Spinal cord (tissue), 10 donors: Measurements from ENCODE around the gene RAD51B. TPM values are rescaled to one million over a fixed set of nuclear protein-coding genes. Genes with fewer than 3 reads are reported as not detected.
"Not testable (repeated sequence)": the region's sequence is repeated elsewhere in the genome, so short reads cannot be mapped to it uniquely, and the experiment has no call there.

Experiments used
- DNase-seq, 6 donors: peaks; one replicate each; pipeline versions ENCODE4 v3.0.0 to v3.0.0-alpha.2; 2013 to 2015; ENCODE audit warnings: low spot score in 6 of 6, low read depth in 4 of 6
- H3K27ac ChIP-seq: one replicate; pipeline ENCODE4 v1.5.1; 2013; ENCODE audit warnings: low read depth, low read length, control low read depth
- H3K27me3 ChIP-seq: one replicate; pipeline ENCODE4 v1.6.1; 2013; ENCODE audit warnings: low read length; ENCODE audit not compliant: control insufficient read depth, insufficient read depth
- H3K36me3 ChIP-seq: one replicate; pipeline ENCODE4 v1.6.1; 2013; ENCODE audit warnings: low read length; ENCODE audit not compliant: control insufficient read depth, insufficient read depth
- H3K4me1 ChIP-seq: one replicate; pipeline ENCODE4 v1.6.1; 2013; ENCODE audit warnings: low read length; ENCODE audit not compliant: control insufficient read depth, insufficient read depth
- H3K4me3 ChIP-seq: one replicate; pipeline ENCODE4 v1.5.1; 2013; ENCODE audit warnings: low read depth, low read length, control low read depth
- H3K9me3 ChIP-seq: one replicate; pipeline ENCODE4 v1.6.1; 2013; ENCODE audit warnings: low read length; ENCODE audit not compliant: control insufficient read depth, insufficient read depth
- WGBS: methylation state at CpG from one replicate; pipeline ENCODE4 v1.1.5; 2013; ENCODE audit warnings: missing lambda C conversion rate; ENCODE audit not compliant: insufficient coverage; 5-methylcytosine and 5-hydroxymethylcytosine counted together
- polyA plus RNA-seq, 2 donors: library from polyadenylated mRNA; unstranded; fragments of 120-200 nt; gene quantifications; one replicate each; pipeline ENCODE4 v1.2.1, GENCODE V29; 2013; ENCODE audit not compliant: insufficient read length in 2 of 2
- total RNA-seq, 2 donors: library from RNA; depleted of rRNA in 1 of 2; stranded (reverse); fragments of 120-200 nt in 1 of 2; fragments of >200 nt in 1 of 2; gene quantifications; one replicate each; pipeline versions ENCODE4 v1.2.3 to v1.2.4, GENCODE V29; 2013 to 2014
- donor health status: healthy.

RAD51B gene
- total and polyA plus RNA-seq, 4 donors, result 5.7 to 28.9 (median 14.4) TPM

- Histone ChIP-seq H3K27me3 (no peaks in the 10 kb centered on the region), H3K4me1 (no peaks in the 10 kb centered on the region), H3K36me3 (no peaks in the 10 kb centered on the region), H3K27ac (no peak overlapping the region), H3K4me3 (no peak overlapping the region), H3K9me3 (no peaks in the 10 kb centered on the region)
- peak in 1 of 6 donors; percentile 56 for DNase-seq
- no CpG with 5 or more reads among the region's 6 CpGs for WGBS
Observed at GRCh38 chr14:67986131-67986841, 166.7 kb downstream of the RAD51B start.

- WGBS, result 36% methylated on average over 2 of the region's 5 CpGs
- no peaks in the 10 kb centered on the region for H3K4me1 ChIP-seq
- DNase-seq, result peak in 4 of 6 donors; percentile 26 to 77 (median 46)
- no peak overlapping the region for H3K4me3 ChIP-seq
- no peaks in the 10 kb centered on the region for H3K36me3 ChIP-seq
- peak overlapping the region; percentile 19 for H3K27ac ChIP-seq
- H3K9me3 ChIP-seq, result no peaks in the 10 kb centered on the region
- no peaks in the 10 kb centered on the region for H3K27me3 ChIP-seq
Observed at GRCh38 chr14:67987606-67988005, 168.0 kb downstream of the RAD51B start.

- H3K4me3 ChIP-seq, H3K36me3 ChIP-seq: not testable (repeated sequence)
Observed at GRCh38 chr14:67988210-67988609, 168.6 kb downstream of the RAD51B start.

GRCh38 chr14:67990576-67990975 is 171.0 kb downstream of the RAD51B start:
- no peaks in the 10 kb centered on the region for H3K36me3 ChIP-seq
- DNase-seq, result no peak
- no peak overlapping the region for H3K4me3 ChIP-seq
- H3K27ac ChIP-seq, result no peak overlapping the region
- no peaks in the 10 kb centered on the region for H3K4me1 ChIP-seq
- H3K27me3 ChIP-seq, result no peaks in the 10 kb centered on the region
- H3K9me3 ChIP-seq, result no peaks in the 10 kb centered on the region
- no CpG with 5 or more reads among the region's 3 CpGs for WGBS

More at GRCh38 chr14:67988210-67988609, 168.6 kb downstream of the RAD51B start:
- DNase-seq, H3K4me1 ChIP-seq, H3K9me3 ChIP-seq, H3K27me3 ChIP-seq: not testable (repeated sequence)
- peak overlapping the region; percentile 19 for H3K27ac ChIP-seq
- WGBS, result 100% methylated on average over 4 of the region's 7 CpGs

GRCh38 chr14:67994531-67994930 is 175.0 kb downstream of the RAD51B start:
- Histone ChIP-seq H3K27ac (no peak overlapping the region), H3K4me3 (no peak overlapping the region), H3K36me3 (no peaks in the 10 kb centered on the region), H3K4me1 (no peaks in the 10 kb centered on the region), H3K27me3 (no peaks in the 10 kb centered on the region), H3K9me3 (no peaks in the 10 kb centered on the region)
- no peak for DNase-seq

- no peaks in the 10 kb centered on the region for H3K9me3 ChIP-seq
- H3K27ac ChIP-seq, result no peak overlapping the region
- no peaks in the 10 kb centered on the region for H3K4me1 ChIP-seq
- WGBS, result 100% methylated on average over 1 of the region's 4 CpGs
- no peak overlapping the region for H3K4me3 ChIP-seq
- H3K36me3 ChIP-seq, result no peaks in the 10 kb centered on the region
- DNase-seq, result no peak
- H3K27me3 ChIP-seq, result no peaks in the 10 kb centered on the region
Observed at GRCh38 chr14:67996235-67996634, 176.7 kb downstream of the RAD51B start.

- Histone ChIP-seq H3K9me3 (no peaks in the 10 kb centered on the region), H3K36me3 (no peaks in the 10 kb centered on the region), H3K27me3 (no peaks in the 10 kb centered on the region), H3K4me1 (no peaks in the 10 kb centered on the region), H3K27ac (no peak overlapping the region), H3K4me3 (no peak overlapping the region)
- no peak for DNase-seq
- no CpG with 5 or more reads among the region's 1 CpG for WGBS
Observed at GRCh38 chr14:67998834-67999233, 179.3 kb downstream of the RAD51B start.

- DNase-seq, result peak in 1 of 6 donors; percentile 34
- no peaks in the 10 kb centered on the region for H3K4me1 ChIP-seq
- H3K9me3 ChIP-seq, result no peaks in the 10 kb centered on the region
- no peak overlapping the region for H3K4me3 ChIP-seq
- WGBS, result no CpG with 5 or more reads among the region's 1 CpG
- H3K27ac ChIP-seq, result no peak overlapping the region
- H3K27me3 ChIP-seq, result no peaks in the 10 kb centered on the region
- H3K36me3 ChIP-seq, result no peaks in the 10 kb centered on the region
Observed at GRCh38 chr14:67999290-67999689, 179.7 kb downstream of the RAD51B start.

GRCh38 chr14:67999705-68000384 is 180.3 kb downstream of the RAD51B start:
- no CpG with 5 or more reads among the region's 5 CpGs for WGBS
- no peaks in the 10 kb centered on the region for H3K9me3 ChIP-seq
- H3K36me3 ChIP-seq, result no peaks in the 10 kb centered on the region
- DNase-seq, result no peak
- H3K4me3 ChIP-seq, result no peak overlapping the region
- no peak overlapping the region for H3K27ac ChIP-seq
- H3K27me3 ChIP-seq, result no peaks in the 10 kb centered on the region
- no peaks in the 10 kb centered on the region for H3K4me1 ChIP-seq

- Histone ChIP-seq H3K27me3 (no peaks in the 10 kb centered on the region), H3K9me3 (no peaks in the 10 kb centered on the region), H3K27ac (no peak overlapping the region), H3K4me1 (no peaks in the 10 kb centered on the region), H3K4me3 (no peak overlapping the region), H3K36me3 (no peaks in the 10 kb centered on the region)
- DNase-seq, result no peak
- no CpG with 5 or more reads among the region's 1 CpG for WGBS
Observed at GRCh38 chr14:68000511-68000910, 180.9 kb downstream of the RAD51B start.
